ENCODE data around the gene TRAPPC2L. TPM values are rescaled to one million over a fixed set of nuclear protein-coding genes. Genes with fewer than 3 reads are reported as not detected.

Gene TRAPPC2L
- total RNA-seq, 2 experiments from 2014 or later = 81.8 to 91.3 TPM

- Mint-ChIP-seq H3K36me3 (no peaks in the 10 kb centered on the region), H3K27me3 (peaks cover 10% of the 10 kb centered on the region), H3K4me3 (peak overlapping the region; percentile 6)
Observed at GRCh38 chr16:88870608-88871348, 13.9 kb downstream of the TRAPPC2L start.

GRCh38 chr16:88871349-88871702 is 14.4 kb downstream of the TRAPPC2L start:
- no peak for DNase-seq
- H3K4me1 Mint-ChIP-seq = no peaks in the 10 kb centered on the region
- no peaks in the 10 kb centered on the region for H3K9me3 Mint-ChIP-seq
- H3K27ac Mint-ChIP-seq = no peak overlapping the region
- H3K36me3 Mint-ChIP-seq = no peaks in the 10 kb centered on the region
- peaks cover 10% of the 10 kb centered on the region for H3K27me3 Mint-ChIP-seq
- H3K4me3 Mint-ChIP-seq = no peak overlapping the region

More at GRCh38 chr16:88870608-88871348, 13.9 kb downstream of the TRAPPC2L start:
- no peak for DNase-seq
- Mint-ChIP-seq H3K27ac (no peak overlapping the region), H3K4me1 (no peaks in the 10 kb centered on the region), H3K9me3 (no peaks in the 10 kb centered on the region)

GRCh38 chr16:88871730-88872416 is 14.9 kb downstream of the TRAPPC2L start:
- H3K9me3 Mint-ChIP-seq = no peaks in the 10 kb centered on the region
- no peak overlapping the region for H3K4me3 Mint-ChIP-seq
- peaks cover 10% of the 10 kb centered on the region for H3K27me3 Mint-ChIP-seq
- no peaks in the 10 kb centered on the region for H3K36me3 Mint-ChIP-seq
- no peaks in the 10 kb centered on the region for H3K4me1 Mint-ChIP-seq
- no peak overlapping the region for H3K27ac Mint-ChIP-seq
- DNase-seq = no peak

- H3K36me3 Mint-ChIP-seq = no peaks in the 10 kb centered on the region
- H3K27me3 Mint-ChIP-seq = peaks cover 10% of the 10 kb centered on the region
- no peaks in the 10 kb centered on the region for H3K4me1 Mint-ChIP-seq
- H3K27ac Mint-ChIP-seq = no peak overlapping the region
- DNase-seq = no peak
- no peaks in the 10 kb centered on the region for H3K9me3 Mint-ChIP-seq
- H3K4me3 Mint-ChIP-seq = no peak overlapping the region
Observed at GRCh38 chr16:88872650-88873331, 15.9 kb downstream of the TRAPPC2L start.

GRCh38 chr16:88874938-88875599 is 18.1 kb downstream of the TRAPPC2L start:
- no peaks in the 10 kb centered on the region for H3K9me3 Mint-ChIP-seq
- H3K36me3 Mint-ChIP-seq = no peaks in the 10 kb centered on the region
- no peak overlapping the region for H3K27ac Mint-ChIP-seq
- no peak overlapping the region for H3K4me3 Mint-ChIP-seq
- peaks cover 10% of the 10 kb centered on the region for H3K27me3 Mint-ChIP-seq
- no peak for DNase-seq
- H3K4me1 Mint-ChIP-seq = no peaks in the 10 kb centered on the region

GRCh38 chr16:88875703-88876234 is 18.8 kb downstream of the TRAPPC2L start:
- Mint-ChIP-seq H3K27ac (no peak overlapping the region), H3K4me3 (no peak overlapping the region), H3K27me3 (peaks cover 6% of the 10 kb centered on the region), H3K4me1 (no peaks in the 10 kb centered on the region), H3K9me3 (no peaks in the 10 kb centered on the region), H3K36me3 (no peaks in the 10 kb centered on the region)
- DNase-seq = no peak

- DNase-seq = no peak
- H3K4me1 Mint-ChIP-seq = no peaks in the 10 kb centered on the region
- no peak overlapping the region for H3K27ac Mint-ChIP-seq
- H3K9me3 Mint-ChIP-seq = no peaks in the 10 kb centered on the region
- H3K4me3 Mint-ChIP-seq = no peak overlapping the region
- H3K27me3 Mint-ChIP-seq = no peaks in the 10 kb centered on the region
- H3K36me3 Mint-ChIP-seq = no peaks in the 10 kb centered on the region
Observed at GRCh38 chr16:88876942-88877526, 20.1 kb downstream of the TRAPPC2L start.

GRCh38 chr16:88877564-88878289 is 20.8 kb downstream of the TRAPPC2L start:
- Mint-ChIP-seq H3K36me3 (no peaks in the 10 kb centered on the region), H3K27me3 (no peaks in the 10 kb centered on the region), H3K27ac (no peak overlapping the region), H3K9me3 (peaks cover 1% of the 10 kb centered on the region), H3K4me1 (no peaks in the 10 kb centered on the region), H3K4me3 (no peak overlapping the region)
- no peak for DNase-seq

- DNase-seq = no peak
- Mint-ChIP-seq H3K27ac (no peak overlapping the region), H3K36me3 (no peaks in the 10 kb centered on the region), H3K27me3 (no peaks in the 10 kb centered on the region), H3K4me3 (no peak overlapping the region), H3K9me3 (peaks cover 1% of the 10 kb centered on the region), H3K4me1 (no peaks in the 10 kb centered on the region)
Observed at GRCh38 chr16:88878356-88878755, 21.4 kb downstream of the TRAPPC2L start.

GRCh38 chr16:88878967-88879787 is 22.2 kb downstream of the TRAPPC2L start:
- Mint-ChIP-seq H3K9me3 (peaks cover 1% of the 10 kb centered on the region), H3K36me3 (no peaks in the 10 kb centered on the region), H3K27ac (no peak overlapping the region), H3K4me1 (no peaks in the 10 kb centered on the region), H3K27me3 (no peaks in the 10 kb centered on the region), H3K4me3 (no peak overlapping the region)
- no peak for DNase-seq

- no peaks in the 10 kb centered on the region for H3K27me3 Mint-ChIP-seq
- H3K36me3 Mint-ChIP-seq = no peaks in the 10 kb centered on the region
- no peak overlapping the region for H3K27ac Mint-ChIP-seq
- no peak for DNase-seq
- no peak overlapping the region for H3K4me3 Mint-ChIP-seq
- H3K9me3 Mint-ChIP-seq = peaks cover 1% of the 10 kb centered on the region
- no peaks in the 10 kb centered on the region for H3K4me1 Mint-ChIP-seq
Observed at GRCh38 chr16:88879788-88880055, 22.8 kb downstream of the TRAPPC2L start.

GRCh38 chr16:88880226-88881006 is 23.5 kb downstream of the TRAPPC2L start:
- H3K4me3 Mint-ChIP-seq = no peak overlapping the region
- no peaks in the 10 kb centered on the region for H3K27me3 Mint-ChIP-seq
- no peak for DNase-seq
- peaks cover 1% of the 10 kb centered on the region for H3K9me3 Mint-ChIP-seq
- no peaks in the 10 kb centered on the region for H3K4me1 Mint-ChIP-seq
- H3K36me3 Mint-ChIP-seq = no peaks in the 10 kb centered on the region
- no peak overlapping the region for H3K27ac Mint-ChIP-seq

GRCh38 chr16:88881007-88881615 is 24.2 kb downstream of the TRAPPC2L start:
- Mint-ChIP-seq H3K4me3 (no peak overlapping the region), H3K36me3 (no peaks in the 10 kb centered on the region), H3K4me1 (no peaks in the 10 kb centered on the region), H3K9me3 (peaks cover 1% of the 10 kb centered on the region), H3K27ac (no peak overlapping the region), H3K27me3 (no peaks in the 10 kb centered on the region)
- DNase-seq = no peak

Data from activated naive CD8-positive, alpha-beta T cell treated with anti-CD3 and anti-CD28 coated beads for 36 hours (primary cell).